Measurements from ENCODE around the gene TFAP2C.

TFAP2C gene

GRCh38 chr20:56676001-56676400 is 46.9 kb downstream of the TFAP2C start:
- no peak for ATAC-seq
- no peak for TF ChIP-seq CSRNP3 (CRISPR knock-in tag; IDR thresholded peaks at IDR 0.05)
- no peak for TF ChIP-seq POU6F1 (CRISPR knock-in tag; IDR thresholded peaks at IDR 0.05; ENCODE audit: borderline replicate concordance, low read depth)
- no peak for TF ChIP-seq TCF4 (CRISPR knock-in tag; IDR thresholded peaks at IDR 0.05; ENCODE audit: borderline replicate concordance)
- no peak for TF ChIP-seq ISL1 (CRISPR knock-in tag; IDR thresholded peaks at IDR 0.05)
- TF ChIP-seq GLIS3 (CRISPR knock-in tag; IDR thresholded peaks at IDR 0.05) = no peak
- no peak for TF ChIP-seq ZNF70 (CRISPR knock-in tag; IDR thresholded peaks at IDR 0.05)
- TF ChIP-seq ZC3H10 (CRISPR knock-in tag; IDR thresholded peaks at IDR 0.05) = no peak
- TF ChIP-seq CREB5 (CRISPR knock-in tag; IDR thresholded peaks at IDR 0.05; ENCODE audit: low read depth) = no peak
- TF ChIP-seq ZNF565 (CRISPR knock-in tag; conservative IDR thresholded peaks at IDR 0.05; ENCODE audit: low read depth) = no peak
- no peak for TF ChIP-seq TSHZ2 (CRISPR knock-in tag; IDR thresholded peaks at IDR 0.05)
- no peak for TF ChIP-seq CSDC2 (CRISPR knock-in tag; IDR thresholded peaks at IDR 0.05)
- no peak for TF ChIP-seq BACH2 (CRISPR knock-in tag; IDR thresholded peaks at IDR 0.05; ENCODE audit: borderline replicate concordance)
- TF ChIP-seq RARB (CRISPR knock-in tag; IDR thresholded peaks at IDR 0.05) = no peak
- TF ChIP-seq PPARA (CRISPR knock-in tag; IDR thresholded peaks at IDR 0.05; ENCODE audit: borderline replicate concordance) = no peak
- no peak for TF ChIP-seq ARNTL (CRISPR knock-in tag; IDR thresholded peaks at IDR 0.05; ENCODE audit: borderline replicate concordance, low read depth)

GRCh38 chr20:56676679-56677078 is 47.6 kb downstream of the TFAP2C start:
- TF ChIP-seq CREB5 (CRISPR knock-in tag; IDR thresholded peaks at IDR 0.05; ENCODE audit: low read depth) (no peak), TOX (CRISPR knock-in tag; IDR thresholded peaks at IDR 0.05; ENCODE audit: borderline replicate concordance) (no peak), OSR1 (CRISPR knock-in tag; IDR thresholded peaks at IDR 0.05) (no peak), CSDC2 (CRISPR knock-in tag; IDR thresholded peaks at IDR 0.05) (no peak), ZNF565 (CRISPR knock-in tag; conservative IDR thresholded peaks at IDR 0.05; ENCODE audit: low read depth) (no peak), ZNF70 (CRISPR knock-in tag; IDR thresholded peaks at IDR 0.05) (no peak), GLIS3 (CRISPR knock-in tag; IDR thresholded peaks at IDR 0.05) (no peak), POU6F1 (CRISPR knock-in tag; IDR thresholded peaks at IDR 0.05; ENCODE audit: borderline replicate concordance, low read depth) (no peak), ESRRG (CRISPR knock-in tag; IDR thresholded peaks at IDR 0.05) (no peak)
- no peak; the same call in 2 of the 3 replicates for ATAC-seq
